Mucosa of gallbladder (tissue), 1 donor: ENCODE results near the gene HNRNPCL2. TPM values are rescaled to one million over a fixed set of nuclear protein-coding genes. Genes with fewer than 3 reads are reported as not detected.
"Not testable (repeated sequence)": the region's sequence is repeated elsewhere in the genome, so short reads cannot be mapped to it uniquely, and the experiment has no call there.

ENCODE experiments used
- DNase-seq: peaks from one replicate; pipeline ENCODE4 v3.0.0-alpha.2; 2020; ENCODE audit warnings: low spot score
- total RNA-seq: library from RNA; stranded (reverse); gene quantifications from one replicate; pipeline ENCODE4 v1.2.1, GENCODE V29; 2021
- donor health status: DM: no; HTN: no; CAD: no.

HNRNPCL2 gene
- total RNA-seq: not detected

GRCh38 chr1:13116754-13117153 is at the start of gene HNRNPCL2:
Gene HNRNPCL2 (minus strand): TSS chr1:13116854. CDS start chr1:13116400, 454 bp downstream.
- not testable (repeated sequence) for DNase-seq

GRCh38 chr1:13165531-13165930 is 48.9 kb upstream of the HNRNPCL2 start, which contains the start of gene HNRNPCL4:
Gene HNRNPCL4 (minus strand): TSS chr1:13165631. CDS start chr1:13165467, 164 bp downstream.
- DNase-seq: not testable (repeated sequence)

DNA sequence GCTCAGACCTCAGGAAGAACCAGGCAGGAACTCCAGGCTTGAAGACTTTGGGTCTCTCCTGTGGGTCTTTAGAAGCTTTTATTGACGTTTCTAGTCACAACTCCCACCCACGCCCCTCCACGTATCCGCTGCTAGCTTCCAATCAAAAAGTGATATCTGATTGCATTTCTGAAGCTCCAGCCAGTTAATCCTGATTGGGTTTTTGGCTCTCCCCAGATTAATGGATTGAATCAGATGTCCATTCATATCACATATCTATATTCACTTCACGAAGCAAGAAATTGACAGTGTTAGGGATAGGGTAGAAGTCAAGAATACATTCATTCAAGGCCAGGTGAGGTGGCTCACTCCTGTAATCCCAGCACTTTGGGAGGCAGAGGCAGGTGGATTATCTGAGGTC is 39.3 kb upstream of the HNRNPCL2 start, which contains the start of gene PRAMEF26:
TSS of gene PRAMEF26 (minus strand) at position 101 of the 400 bp plus-strand sequence. CDS start 2,914 bp downstream, outside the sequence.
- not testable (repeated sequence) for DNase-seq

GRCh38 chr1:13070474-13070873 is 46.2 kb downstream of the HNRNPCL2 start, which contains the start of gene PRAMEF25:
Gene PRAMEF25 (plus strand): TSS chr1:13070774. CDS start chr1:13073694, 2,920 bp downstream.
- not testable (repeated sequence) for DNase-seq

Other genes starting within 250 kb of the HNRNPCL2 start
- not detected for gene PRAMEF4, start 230.7 kb downstream of the HNRNPCL2 start, total RNA-seq
- gene PRAMEF10, start 218.6 kb downstream of the HNRNPCL2 start, total RNA-seq: not detected
- gene PRAMEF7, start 200.2 kb downstream of the HNRNPCL2 start, total RNA-seq: not detected
- not detected for gene PRAMEF6, start 169.3 kb downstream of the HNRNPCL2 start, total RNA-seq
- not detected for gene PRAMEF27, start 60.3 kb downstream of the HNRNPCL2 start, total RNA-seq
- gene HNRNPCL3, start 56.1 kb downstream of the HNRNPCL2 start, total RNA-seq: not detected
- gene PRAMEF25, start 46.1 kb downstream of the HNRNPCL2 start, total RNA-seq: not detected
- not detected for gene PRAMEF26, start 39.2 kb upstream of the HNRNPCL2 start, total RNA-seq
- not detected for gene HNRNPCL4, start 48.8 kb upstream of the HNRNPCL2 start, total RNA-seq
- not detected for gene PRAMEF9, start 55.0 kb upstream of the HNRNPCL2 start, total RNA-seq
- gene PRAMEF13, start 84.6 kb upstream of the HNRNPCL2 start, total RNA-seq: not detected
- not detected for gene PRAMEF18, start 109.3 kb upstream of the HNRNPCL2 start, total RNA-seq
- not detected for gene PRAMEF5, start 137.3 kb upstream of the HNRNPCL2 start, total RNA-seq
- gene PRAMEF8, start 168.3 kb upstream of the HNRNPCL2 start, total RNA-seq: not detected
- gene PRAMEF33, start 186.7 kb upstream of the HNRNPCL2 start, total RNA-seq: not detected
- not detected for gene PRAMEF15, start 198.7 kb upstream of the HNRNPCL2 start, total RNA-seq
- gene PRAMEF14, start 230.3 kb upstream of the HNRNPCL2 start, total RNA-seq: not detected